Right hindlimb (tissue), 1 donor: ENCODE results near the gene DOCK6.
A peak's percentile ranks its signal among the peaks of the same experiment; 100 is the strongest.

Experiments
- DNase-seq: peaks from one replicate; pipeline ENCODE4 v3.0.0-alpha.2; 2018

Gene DOCK6

GRCh38 chr19:11223200-11223599 lies 39.1 kb downstream of the DOCK6 start:
- DNase-seq: no peak

- DNase-seq: no peak
Observed at GRCh38 chr19:11221082-11221598, 41.2 kb downstream of the DOCK6 start.

GRCh38 chr19:11214387-11214786 lies 47.9 kb downstream of the DOCK6 start:
- DNase-seq: no peak

GRCh38 chr19:11210656-11210928 lies 51.7 kb downstream of the DOCK6 start:
- no peak for DNase-seq

GRCh38 chr19:11209839-11210655 lies 52.3 kb downstream of the DOCK6 start:
- no peak for DNase-seq

GRCh38 chr19:11208561-11209471 lies 53.5 kb downstream of the DOCK6 start:
- no peak for DNase-seq

- DNase-seq: no peak
Observed at GRCh38 chr19:11205939-11206570, 56.3 kb downstream of the DOCK6 start.

GRCh38 chr19:11204943-11205349 lies 57.4 kb downstream of the DOCK6 start:
- DNase-seq: no peak

GRCh38 chr19:11204076-11204602 lies 58.2 kb downstream of the DOCK6 start:
- DNase-seq: no peak

- peak; percentile 73 for DNase-seq
Observed at GRCh38 chr19:11203194-11204075, 58.9 kb downstream of the DOCK6 start.

- no peak for DNase-seq
Observed at GRCh38 chr19:11202488-11203193, 59.7 kb downstream of the DOCK6 start.

- DNase-seq: no peak
Observed at GRCh38 chr19:11201791-11202190, 60.5 kb downstream of the DOCK6 start.

GRCh38 chr19:11200931-11201330 lies 61.4 kb downstream of the DOCK6 start:
- no peak for DNase-seq

GRCh38 chr19:11200015-11200574 lies 62.2 kb downstream of the DOCK6 start:
- DNase-seq: no peak

- no peak for DNase-seq
Observed at GRCh38 chr19:11199517-11199916, 62.8 kb downstream of the DOCK6 start.

GRCh38 chr19:11198769-11199424 lies 63.4 kb downstream of the DOCK6 start:
- no peak for DNase-seq

GRCh38 chr19:11198175-11198534 lies 64.2 kb downstream of the DOCK6 start:
- no peak for DNase-seq

- peak; percentile 91 for DNase-seq
Observed at GRCh38 chr19:11197291-11198174, 64.8 kb downstream of the DOCK6 start, which contains the start of gene KANK2. Gene KANK2, minus strand, starts transcription at chr19:11197545. Its CDS starts 3,034 bp downstream, at chr19:11194511.
